HCT116 (cell line): Measurements from ENCODE around the gene HERC2. TPM values are rescaled to one million over a fixed set of nuclear protein-coding genes. Genes with fewer than 3 reads are reported as not detected.

ENCODE experiments used
- ATAC-seq: fragments of 200-7000 bp; cut with Tn5 transposase; 2 replicates; pipeline ENCODE4 v1.9.1; 2020; ENCODE audit warnings: mild to moderate bottlenecking, moderate library complexity
- BruUV-seq: library from RNA; stranded (reverse); fragments of 400-500 nt; replicated peaks from 2 replicates; lab custom pipeline; 2021; lab: Mats Ljungman, UMichigan
- CTCF ChIA-PET: fragments of 300-600 bp; sonication (Branson Sonifier 250); formaldehyde crosslinking; loops from one replicate; lab custom pipeline; 2021; ENCODE audit warnings: antibody characterized with exemption; lab: Charles Lee
- POLR2A ChIA-PET: fragments of 300-600, 350-600 bp; sonication (Branson Sonifier 250); formaldehyde crosslinking; loops from one replicate; lab custom pipeline; 2021; ENCODE audit warnings: antibody characterized with exemption; lab: Charles Lee
- RAD21 ChIA-PET, 2 experiments: fragments of 300-600 bp; sonication (Branson Sonifier 250); formaldehyde crosslinking; loops; one replicate each; lab custom pipeline; 2023; ENCODE audit warnings: low total read pairs in 2 of 2; ENCODE audit not compliant: uncharacterized antibody in 2 of 2, unreplicated experiment in 2 of 2, low non-redundant PET in 1 of 2; lab: Charles Lee
- DNase-seq: peaks from one replicate; pipeline ENCODE4 v3.0.0-alpha.2; 2010; ENCODE audit warnings: low read depth, low spot score
- H2AFZ ChIP-seq: fragments of 200-600 bp; shearing (Covaris generic), sonication (generic); 2 replicates; pipeline ENCODE4 v1.6.1; 2017; ENCODE audit warnings: low read depth, mixed run types, mixed read lengths, antibody characterized with exemption, low read length; ENCODE audit not compliant: poor library complexity, severe bottlenecking
- H3K27ac ChIP-seq: 2 replicates; pipeline ENCODE4 v1.5.1; 2012; ENCODE audit warnings: low read depth, low read length
- H3K27me3 ChIP-seq: fragments of 200-600 bp; sonication (generic); 2 replicates; pipeline ENCODE4 v1.6.1; 2016; ENCODE audit warnings: mixed run types, low read length, mixed read lengths; ENCODE audit not compliant: insufficient read depth
- H3K36me3 ChIP-seq, 2 experiments: fragments of 200-500 bp in 1 of 2; fragments of 200-600 bp in 1 of 2; sonication (Bioruptor generic) in 1 of 2; sonication (generic) in 1 of 2; 2 replicates each; pipeline versions ENCODE4 v1.5.1 to v1.6.1; 2014 to 2016; ENCODE audit warnings: low read length in 2 of 2, inconsistent platforms in 1 of 2, mixed read lengths in 1 of 2, mixed run types in 1 of 2; ENCODE audit not compliant: insufficient read depth in 2 of 2, control insufficient read depth in 1 of 2
- H3K4me1 ChIP-seq, 2 experiments: fragments of 200-600 bp in 1 of 2; sonication (generic) in 1 of 2; 2 replicates each; pipeline versions ENCODE4 v1.5.1 to v1.6.1; 2012 to 2017; ENCODE audit warnings: low read length in 2 of 2, inconsistent platforms in 1 of 2, mild to moderate bottlenecking in 1 of 2, mixed read lengths in 1 of 2, mixed run types in 1 of 2, moderate library complexity in 1 of 2; ENCODE audit not compliant: insufficient read depth in 2 of 2, control insufficient read depth in 1 of 2
- H3K4me2 ChIP-seq: fragments of 200-600 bp; sonication (generic); 2 replicates; pipeline ENCODE4 v1.6.1; 2017; ENCODE audit warnings: mixed run types, low read length, mixed read lengths
- H3K4me3 ChIP-seq, 2 experiments: fragments of 200-600 bp in 1 of 2; sonication (generic) in 1 of 2; replicated peaks in 1 of 2; 2 replicates each; pipeline ENCODE4 v1.5.1; 2011 to 2016; ENCODE audit warnings: low read length in 2 of 2, control low read depth in 1 of 2, low read depth in 1 of 2, mild to moderate bottlenecking in 1 of 2, mixed read lengths in 1 of 2, mixed run types in 1 of 2
- H3K79me2 ChIP-seq: fragments of 200-600 bp; sonication (generic); 2 replicates; pipeline ENCODE4 v1.6.1; 2017; ENCODE audit warnings: mild to moderate bottlenecking, mixed run types, low read length, moderate library complexity, mixed read lengths; ENCODE audit not compliant: insufficient read depth
- H3K9ac ChIP-seq: fragments of 200-600 bp; sonication (generic); 2 replicates; pipeline ENCODE4 v1.6.1; 2016; ENCODE audit warnings: low read length, mixed read lengths
- H3K9me2 ChIP-seq: fragments of 200-600 bp; sonication (generic), shearing (Covaris generic); 2 replicates; pipeline ENCODE4 v1.6.1; 2017; ENCODE audit warnings: mixed run types, mild to moderate bottlenecking, moderate library complexity; ENCODE audit not compliant: insufficient read depth
- H3K9me3 ChIP-seq, 2 experiments: fragments of 200-500 bp in 1 of 2; fragments of 200-600 bp in 1 of 2; sonication (Bioruptor generic) in 1 of 2; sonication (generic) in 1 of 2; 2 replicates each; pipeline ENCODE4 v1.6.1; 2014 to 2017; ENCODE audit warnings: low read length in 2 of 2, mixed read lengths in 2 of 2, inconsistent platforms in 1 of 2, low read depth in 1 of 2, mild to moderate bottlenecking in 1 of 2, mixed run types in 1 of 2, moderate library complexity in 1 of 2; ENCODE audit not compliant: control insufficient read depth in 1 of 2, insufficient read depth in 1 of 2
- H4K20me1 ChIP-seq: fragments of 200-600 bp; sonication (generic), shearing (Covaris generic); 2 replicates; pipeline ENCODE4 v1.6.1; 2017; ENCODE audit warnings: mixed run types, mild to moderate bottlenecking, moderate library complexity; ENCODE audit not compliant: insufficient read depth
- CBX3 ChIP-seq: IDR thresholded peaks from 2 replicates; pipeline ENCODE4 v1.6.1; 2012; ENCODE audit warnings: low read depth
- CTCF ChIP-seq, 3 experiments: fragments of 200-600 bp in 1 of 3; sonication (generic) in 1 of 3; IDR thresholded peaks in 2 of 3; conservative IDR thresholded peaks in 1 of 3; 2 replicates each; pipeline ENCODE4 v1.5.1; 2012 to 2017; ENCODE audit warnings: low read depth in 2 of 3, low read length in 2 of 3, antibody characterized with exemption in 1 of 3, borderline replicate concordance in 1 of 3, control low read depth in 1 of 3, mild to moderate bottlenecking in 1 of 3, mixed read lengths in 1 of 3, mixed run types in 1 of 3, moderate library complexity in 1 of 3; ENCODE audit not compliant: insufficient read depth in 1 of 3
- EGR1 ChIP-seq: IDR thresholded peaks from 2 replicates; pipeline ENCODE4 v1.6.1; 2012; ENCODE audit warnings: low read depth
- ELF1 ChIP-seq: IDR thresholded peaks from 2 replicates; pipeline ENCODE4 v1.6.1; 2012; ENCODE audit warnings: low read depth, borderline replicate concordance
- EZH2 ChIP-seq: fragments of 200-600 bp; sonication (generic); IDR thresholded peaks from 2 replicates; pipeline ENCODE4 v1.6.1; 2017; ENCODE audit warnings: antibody characterized with exemption, mixed run types
- EZH2phosphoT487 ChIP-seq: fragments of 200-600 bp; IDR thresholded peaks from 2 replicates; pipeline ENCODE4 v1.6.1; 2018; ENCODE audit warnings: antibody characterized with exemption, borderline replicate concordance
- FOSL1 ChIP-seq: IDR thresholded peaks from 2 replicates; pipeline ENCODE4 v1.6.1; 2012; ENCODE audit warnings: low read depth
- JUND ChIP-seq: IDR thresholded peaks from 2 replicates; pipeline ENCODE4 v1.6.1; 2012
- MAX ChIP-seq: IDR thresholded peaks from 2 replicates; pipeline ENCODE4 v1.6.1; 2012
- POLR2A ChIP-seq: IDR thresholded peaks from 2 replicates; pipeline ENCODE4 v1.7.0; 2011; ENCODE audit warnings: borderline replicate concordance; ENCODE audit not compliant: insufficient read depth, insufficient read length; ENCODE audit errors: extremely low read depth
- POLR2AphosphoS5 ChIP-seq: IDR thresholded peaks from 2 replicates; pipeline ENCODE4 v1.6.1; 2011; ENCODE audit warnings: mild to moderate bottlenecking, low read depth, low read length, moderate library complexity
- RAD21 ChIP-seq: IDR thresholded peaks from 2 replicates; pipeline ENCODE4 v1.6.1; 2012; ENCODE audit warnings: low read depth, mild to moderate bottlenecking
- SIN3A ChIP-seq: IDR thresholded peaks from 2 replicates; pipeline ENCODE4 v1.6.1; 2012; ENCODE audit warnings: low read depth
- SP1 ChIP-seq: IDR thresholded peaks from 2 replicates; pipeline ENCODE4 v1.6.1; 2012; ENCODE audit warnings: low read depth
- ZBTB33 ChIP-seq: IDR thresholded peaks from 2 replicates; pipeline ENCODE4 v1.6.1; 2011; ENCODE audit warnings: mild to moderate bottlenecking, low read length, moderate library complexity; ENCODE audit not compliant: insufficient replicate concordance; ENCODE audit errors: extremely low read depth
- ZFX ChIP-seq: fragments of 450-650 bp; IDR thresholded peaks from 2 replicates; pipeline ENCODE4 v1.6.1; 2017
- intact Hi-C: fragments of 100-400 bp; cut with micrococcal nuclease; formaldehyde crosslinking; loops from 2 replicates; pipeline ENCODE4 v1.10.0; 2022
- total RNA-seq: library from RNA; stranded (reverse); gene quantifications from one replicate; pipeline ENCODE4 v1.2.1, GENCODE V29; 2021; ENCODE audit not compliant: unreplicated experiment

The HERC2 gene
- total RNA-seq, 1 experiment from 2014 or later: 55.5 TPM

DNA sequence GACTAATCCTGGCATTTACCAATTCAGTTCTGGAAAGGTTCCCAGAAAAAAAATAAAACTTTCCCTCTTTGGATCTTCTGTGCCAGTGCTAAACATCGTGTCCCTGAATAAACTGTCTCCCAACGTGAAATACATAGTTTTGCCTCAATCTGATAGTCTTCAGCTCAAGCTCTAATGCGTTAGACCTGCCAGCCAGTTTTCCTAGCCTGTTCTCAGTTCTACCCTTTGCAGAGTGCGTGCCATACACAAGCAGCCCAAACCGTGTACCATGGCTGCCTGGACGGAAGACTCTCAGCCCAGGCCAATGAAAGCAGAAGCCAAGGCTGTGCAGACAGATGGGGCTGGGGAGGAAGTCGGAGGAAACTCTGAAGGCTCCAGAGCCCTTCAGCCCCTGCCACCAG is 211.5 kb downstream of the HERC2 start:
- intact Hi-C loops: no loop called here
- Histone ChIP-seq H3K79me2 (no peaks in the 10 kb centered on the region), H3K4me2 (no peak overlapping the region), H3K27me3 (no peaks in the 10 kb centered on the region), H3K36me3 (peaks cover 4 to 18% of the 10 kb centered on the region in 2 experiments; a peak in 2 of 4 replicates), H3K9ac (no peak overlapping the region), H3K4me1 (no peaks in the 10 kb centered on the region), H3K4me3 (no peak overlapping the region), H3K9me2 (no peaks in the 10 kb centered on the region), H4K20me1 (no peaks in the 10 kb centered on the region), H2AFZ (no peak overlapping the region), H3K9me3 (no peaks in the 10 kb centered on the region), H3K27ac (no peak overlapping the region)
- no TSS peak for BruUV-seq
- ChIA-PET POLR2A (no interaction called here), RAD21 (no interaction called here), CTCF (interaction anchor here (0.7 kb wide), 1 partner anchor 16 kb away, joined by 3 read pairs; no protein-coding TSS in a partner anchor)
- no peak for TF ChIP-seq RAD21
- TF ChIP-seq SP1: no peak
- TF ChIP-seq EGR1: no peak
- no peak for TF ChIP-seq POLR2AphosphoS5
- TF ChIP-seq FOSL1: no peak
- no peak for TF ChIP-seq EZH2phosphoT487
- no peak for TF ChIP-seq ELF1
- TF ChIP-seq JUND: no peak
- no peak for TF ChIP-seq CBX3
- no peak for TF ChIP-seq ZFX
- no peak for TF ChIP-seq POLR2A
- TF ChIP-seq EZH2: no peak
- no peak for TF ChIP-seq ZBTB33
- TF ChIP-seq CTCF (IDR thresholded peaks at IDR 0.05 in 2 of 3, conservative IDR thresholded peaks at IDR 0.05 in 1 of 3; ENCODE audit: borderline replicate concordance in 1 of 3, insufficient read depth in 1 of 3, low read depth in 2 of 3, low read length in 2 of 3): no peak
- no peak for TF ChIP-seq MAX
- no peak for TF ChIP-seq SIN3A
- no peak; the same call in 1 of the 2 replicates for ATAC-seq
- DNase-seq: no peak
